HAP-1 (cell line): ENCODE results near the gene IGLL1.
"Not testable (repeated sequence)": the region's sequence is repeated elsewhere in the genome, so short reads cannot be mapped to it uniquely, and the experiment has no call there.

Experiments used
- DNase-seq, 2 experiments: peaks; one replicate each; pipeline ENCODE4 v3.0.0-alpha.2; 2016 to 2020; ENCODE audit warnings: low spot score in 2 of 2
- H3K27me3 ChIP-seq: fragments of 250-450 bp; sonication (Bioruptor Pico); 2 replicates; pipeline ENCODE4 v1.5.1; 2020; ENCODE audit warnings: low read depth, mild to moderate bottlenecking, moderate library complexity
- H3K36me3 ChIP-seq: fragments of 250-450 bp; sonication (Bioruptor Pico); replicated peaks from 2 replicates; pipeline ENCODE4 v1.5.1; 2020; ENCODE audit warnings: mild to moderate bottlenecking
- H3K4me1 ChIP-seq: fragments of 250-450 bp; sonication (Bioruptor Pico); 2 replicates; pipeline ENCODE4 v1.5.1; 2020; ENCODE audit warnings: mild to moderate bottlenecking
- H3K4me3 ChIP-seq: fragments of 250-450 bp; sonication (Bioruptor Pico); 2 replicates; pipeline ENCODE4 v1.5.1; 2020; ENCODE audit warnings: mild to moderate bottlenecking, moderate library complexity
- H3K9me3 ChIP-seq: fragments of 250-450 bp; sonication (Bioruptor Pico); 2 replicates; pipeline ENCODE4 v1.5.1; 2020; ENCODE audit warnings: mild to moderate bottlenecking, moderate library complexity
- in situ Hi-C: fragments of 300-500 bp; cut with MboI; formaldehyde crosslinking; loops from 3 replicates; pipeline ENCODE4 v1.14.3; 2020; ENCODE audit warnings: low sequenced_read_pairs, inconsistent platforms, mixed read lengths

The IGLL1 gene

DNA sequence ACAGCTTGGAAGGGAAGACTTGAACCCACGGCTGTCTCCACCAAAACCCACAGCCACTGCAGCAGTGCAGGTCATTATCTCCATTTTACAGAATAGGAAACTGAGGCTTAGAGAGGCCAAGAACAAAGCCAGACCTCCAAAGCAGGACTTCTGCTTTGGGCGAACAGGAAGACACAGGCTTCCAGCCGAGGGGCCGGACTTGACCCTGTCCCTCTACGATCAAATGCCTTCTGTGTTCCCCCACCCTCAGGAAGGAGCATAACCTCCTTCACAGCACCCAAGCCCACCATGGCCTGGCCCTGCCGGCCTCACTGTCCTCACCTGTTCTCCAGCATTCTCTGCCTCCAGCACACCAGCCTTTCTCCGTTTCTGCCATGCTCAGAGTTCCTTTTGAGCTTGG is 15.8 kb downstream of the IGLL1 start:
- no peak for DNase-seq
- in situ Hi-C loops: no loop called here
- H3K27me3 ChIP-seq: no peaks in the 10 kb centered on the region
- no peaks in the 10 kb centered on the region; the same call in 1 of the 2 replicates for H3K4me1 ChIP-seq
- no peaks in the 10 kb centered on the region for H3K9me3 ChIP-seq
- H3K36me3 ChIP-seq: no peaks in the 10 kb centered on the region
- H3K4me3 ChIP-seq: no peak overlapping the region

DNA sequence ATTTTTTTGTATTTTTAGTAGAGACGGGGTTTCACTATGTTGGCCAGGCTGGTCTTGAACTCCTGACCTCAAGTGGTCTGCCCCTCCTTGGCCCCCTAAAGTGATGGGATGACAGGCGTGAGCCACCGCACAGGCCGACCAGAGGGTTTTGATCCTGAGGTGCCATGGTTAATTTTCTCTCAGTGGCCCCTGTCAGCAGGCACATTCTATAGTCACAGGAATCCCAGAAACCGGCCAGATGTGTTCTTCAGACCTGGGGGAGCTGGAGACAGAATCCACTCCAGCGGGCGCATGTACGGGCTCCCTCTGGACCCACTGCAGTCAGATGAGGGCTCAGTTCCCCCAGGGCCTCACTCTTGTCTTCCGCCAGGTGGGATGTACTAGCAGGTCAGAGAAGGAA is 17.0 kb downstream of the IGLL1 start:
- no peak overlapping the region for H3K4me3 ChIP-seq
- no peak for DNase-seq
- no peaks in the 10 kb centered on the region for H3K9me3 ChIP-seq
- H3K4me1 ChIP-seq: no peaks in the 10 kb centered on the region; the same call in 1 of the 2 replicates
- in situ Hi-C loops: no loop called here
- no peaks in the 10 kb centered on the region for H3K36me3 ChIP-seq
- no peaks in the 10 kb centered on the region for H3K27me3 ChIP-seq

- DNase-seq: no peak
- Histone ChIP-seq H3K27me3 (no peaks in the 10 kb centered on the region), H3K9me3 (no peaks in the 10 kb centered on the region), H3K36me3 (no peaks in the 10 kb centered on the region), H3K4me1 (no peaks in the 10 kb centered on the region; the same call in 1 of the 2 replicates), H3K4me3 (no peak overlapping the region)
- in situ Hi-C loops: no loop called here
Observed at GRCh38 chr22:23562186-23562585, 17.9 kb downstream of the IGLL1 start.

DNA sequence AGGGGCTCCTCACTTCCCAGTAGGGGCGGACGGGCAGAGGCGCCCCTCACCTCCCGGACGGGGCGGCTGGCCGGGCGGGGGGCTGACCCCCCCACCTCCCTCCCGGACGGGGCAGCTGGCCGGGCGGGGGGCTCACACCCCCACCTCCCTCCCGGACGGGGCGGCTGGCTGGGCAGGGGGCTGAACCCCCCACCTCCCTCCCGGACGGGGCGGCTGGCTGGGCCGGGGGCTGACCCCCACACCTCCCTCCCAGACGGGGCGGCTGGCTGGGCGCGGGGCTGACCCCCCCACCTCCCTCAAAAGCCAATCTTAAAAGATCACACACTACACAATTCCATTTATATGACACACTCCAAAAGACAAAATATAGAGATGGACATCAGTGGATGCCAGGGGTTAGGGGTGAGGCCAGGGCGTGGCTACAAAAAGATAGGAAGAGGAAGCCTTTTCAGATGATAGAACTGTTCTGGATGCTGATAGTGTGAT is 19.0 kb downstream of the IGLL1 start:
- in situ Hi-C loops, H3K9me3 ChIP-seq, H3K4me1 ChIP-seq, H3K36me3 ChIP-seq, DNase-seq, H3K4me3 ChIP-seq, H3K27me3 ChIP-seq: not testable (repeated sequence)

GRCh38 chr22:23560215-23560614 is 19.9 kb downstream of the IGLL1 start:
- DNase-seq, in situ Hi-C loops, H3K4me1 ChIP-seq: not testable (repeated sequence)

GRCh38 chr22:23557467-23557866 is 22.6 kb downstream of the IGLL1 start:
- in situ Hi-C loops: no loop called here
- no peak for DNase-seq

More at GRCh38 chr22:23560215-23560614, 19.9 kb downstream of the IGLL1 start:
- not testable (repeated sequence) for H3K27me3 ChIP-seq, H3K36me3 ChIP-seq, H3K9me3 ChIP-seq, H3K4me3 ChIP-seq

GRCh38 chr22:23557036-23557435 is 23.1 kb downstream of the IGLL1 start:
- Histone ChIP-seq H3K4me3 (no peak overlapping the region), H3K4me1 (no peaks in the 10 kb centered on the region), H3K9me3 (no peaks in the 10 kb centered on the region), H3K36me3 (no peaks in the 10 kb centered on the region), H3K27me3 (no peaks in the 10 kb centered on the region)
- in situ Hi-C loops: no loop called here
- no peak for DNase-seq

More at GRCh38 chr22:23557467-23557866, 22.6 kb downstream of the IGLL1 start:
- H3K9me3 ChIP-seq: no peaks in the 10 kb centered on the region
- no peaks in the 10 kb centered on the region for H3K36me3 ChIP-seq
- H3K4me3 ChIP-seq: no peak overlapping the region
- no peaks in the 10 kb centered on the region for H3K27me3 ChIP-seq
- H3K4me1 ChIP-seq: no peaks in the 10 kb centered on the region

DNA sequence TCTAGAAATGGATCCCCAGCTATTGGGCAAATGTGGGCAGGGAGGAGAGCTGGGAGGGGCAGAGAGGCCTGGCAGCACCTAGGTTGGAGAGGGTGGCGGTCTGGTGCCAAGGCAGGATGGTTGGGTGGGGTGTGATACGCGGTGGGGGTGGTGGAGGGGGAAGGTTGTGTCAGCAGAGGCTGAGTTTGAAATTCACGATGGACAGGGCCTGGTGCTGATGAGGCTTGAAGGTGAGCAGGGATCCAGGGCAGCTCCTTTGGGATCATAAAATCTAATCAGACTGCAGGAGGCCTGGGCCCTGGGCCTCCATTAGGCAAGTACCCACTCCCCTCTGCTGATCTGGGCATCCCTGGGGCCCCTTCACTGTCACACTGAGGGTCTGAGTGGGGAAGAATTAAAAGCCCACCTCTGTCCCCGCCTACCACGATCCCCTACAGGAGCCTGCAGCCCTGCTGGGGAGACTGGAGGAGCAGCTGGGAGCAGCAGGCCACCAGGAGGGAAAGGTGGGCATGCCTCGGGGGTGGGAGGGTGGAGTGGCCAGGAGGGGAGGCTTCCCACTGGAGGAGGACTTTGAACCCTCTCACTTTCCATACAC is 24.0 kb downstream of the IGLL1 start:
- H3K4me3 ChIP-seq: no peak overlapping the region
- H3K4me1 ChIP-seq: no peaks in the 10 kb centered on the region
- in situ Hi-C loops: no loop called here
- no peak for DNase-seq
- H3K27me3 ChIP-seq: no peaks in the 10 kb centered on the region
- no peaks in the 10 kb centered on the region for H3K9me3 ChIP-seq
- H3K36me3 ChIP-seq: no peaks in the 10 kb centered on the region

GRCh38 chr22:23555118-23555517 is 25.0 kb downstream of the IGLL1 start:
- Histone ChIP-seq H3K27me3 (no peaks in the 10 kb centered on the region), H3K4me3 (no peak overlapping the region), H3K4me1 (no peaks in the 10 kb centered on the region), H3K9me3 (no peaks in the 10 kb centered on the region), H3K36me3 (no peaks in the 10 kb centered on the region)
- in situ Hi-C loops: no loop called here
- DNase-seq: no peak

- in situ Hi-C loops: no loop called here
- H3K9me3 ChIP-seq: no peaks in the 10 kb centered on the region
- DNase-seq: no peak
Observed at GRCh38 chr22:23553924-23554870, 25.9 kb downstream of the IGLL1 start.

GRCh38 chr22:23553438-23553837 is 26.7 kb downstream of the IGLL1 start:
- no peaks in the 10 kb centered on the region for H3K4me1 ChIP-seq
- H3K36me3 ChIP-seq: no peaks in the 10 kb centered on the region
- H3K4me3 ChIP-seq: no peak overlapping the region
- in situ Hi-C loops: no loop called here
- H3K27me3 ChIP-seq: no peaks in the 10 kb centered on the region
- no peak for DNase-seq
- no peaks in the 10 kb centered on the region for H3K9me3 ChIP-seq

More at GRCh38 chr22:23553924-23554870, 25.9 kb downstream of the IGLL1 start:
- Histone ChIP-seq H3K36me3 (no peaks in the 10 kb centered on the region), H3K4me1 (no peaks in the 10 kb centered on the region), H3K27me3 (no peaks in the 10 kb centered on the region), H3K4me3 (no peak overlapping the region)

DNA sequence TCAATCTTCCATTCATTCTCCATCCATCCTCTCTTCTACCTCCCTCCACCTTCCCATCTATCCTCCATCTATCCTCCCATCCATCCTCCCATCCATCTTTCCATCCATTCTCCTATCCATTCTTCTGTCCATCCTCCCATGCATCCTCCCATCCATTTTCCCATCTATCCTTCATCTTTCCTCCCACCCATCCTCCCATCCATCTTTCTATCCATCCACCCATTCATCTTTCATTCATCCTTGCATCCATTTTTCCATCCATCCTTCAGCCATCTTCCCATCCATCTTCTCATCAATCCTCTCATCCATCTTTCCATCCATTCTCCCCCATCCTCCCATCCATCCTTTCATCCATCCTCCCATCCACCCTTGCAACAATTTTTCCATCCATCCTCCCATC is 27.5 kb downstream of the IGLL1 start:
- Histone ChIP-seq H3K36me3 (no peaks in the 10 kb centered on the region), H3K4me1 (no peaks in the 10 kb centered on the region), H3K4me3 (no peak overlapping the region), H3K27me3 (no peaks in the 10 kb centered on the region), H3K9me3 (peaks cover 7% of the 10 kb centered on the region; the same call in 1 of the 2 replicates)
- in situ Hi-C loops: no loop called here
- DNase-seq: no peak

DNA sequence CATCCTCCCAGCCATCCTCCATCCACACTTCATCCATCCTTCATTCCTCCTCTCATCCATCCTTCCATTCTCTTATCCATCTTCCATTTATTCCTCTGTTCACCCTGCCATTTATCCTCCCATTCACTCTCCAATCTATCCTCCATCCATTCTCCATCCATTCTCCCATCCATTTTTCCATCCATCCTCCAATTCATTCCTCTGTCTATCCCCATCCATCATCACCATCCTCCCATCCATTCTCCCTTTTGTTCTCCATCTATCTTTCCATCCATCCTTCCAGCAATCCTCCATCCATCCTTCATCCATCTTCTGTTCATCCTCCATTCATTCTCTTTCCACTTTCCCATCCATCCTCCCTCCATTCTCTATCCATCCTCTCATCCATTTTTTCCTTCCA is 28.7 kb downstream of the IGLL1 start:
- in situ Hi-C loops: no loop called here
- Histone ChIP-seq H3K36me3 (no peaks in the 10 kb centered on the region), H3K27me3 (no peaks in the 10 kb centered on the region), H3K9me3 (peaks cover 8% of the 10 kb centered on the region), H3K4me1 (no peaks in the 10 kb centered on the region), H3K4me3 (no peak overlapping the region)
- DNase-seq: no peak

DNA sequence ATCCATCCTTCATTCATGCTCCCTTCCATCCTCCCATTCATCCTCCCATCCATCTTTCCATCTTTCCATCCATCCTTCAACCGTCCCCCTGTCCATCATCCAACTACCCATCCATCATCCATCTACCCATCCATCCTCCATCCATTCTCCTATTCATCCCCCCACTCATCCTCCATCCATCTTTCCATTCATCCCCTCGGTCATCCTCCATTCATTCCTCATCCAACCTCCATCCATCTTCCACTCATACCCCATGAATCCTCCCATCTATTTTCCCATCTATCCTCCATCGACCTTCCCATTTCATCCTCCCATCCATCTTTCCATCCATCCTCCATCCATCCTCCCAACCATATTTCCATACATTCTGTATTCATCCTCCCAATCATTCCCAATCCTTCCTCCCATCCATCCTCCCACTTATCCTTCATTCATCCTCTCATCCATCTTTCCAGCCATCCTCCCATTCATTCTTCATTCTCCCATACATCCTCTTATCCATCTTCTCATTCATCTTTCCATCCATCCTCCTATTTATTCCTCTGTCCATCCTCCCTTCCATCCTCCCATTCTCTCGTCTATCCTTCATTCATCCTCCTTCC is 29.9 kb downstream of the IGLL1 start:
- no peak for DNase-seq
- Histone ChIP-seq H3K4me3 (no peak overlapping the region), H3K27me3 (no peaks in the 10 kb centered on the region), H3K9me3 (peaks cover 8% of the 10 kb centered on the region), H3K4me1 (no peaks in the 10 kb centered on the region), H3K36me3 (no peaks in the 10 kb centered on the region)
- in situ Hi-C loops: no loop called here
